ENCODE results near the gene CDH18.
"Not testable (repeated sequence)": the region's sequence is repeated elsewhere in the genome, so short reads cannot be mapped to it uniquely, and the experiment has no call there.

The CDH18 gene

DNA sequence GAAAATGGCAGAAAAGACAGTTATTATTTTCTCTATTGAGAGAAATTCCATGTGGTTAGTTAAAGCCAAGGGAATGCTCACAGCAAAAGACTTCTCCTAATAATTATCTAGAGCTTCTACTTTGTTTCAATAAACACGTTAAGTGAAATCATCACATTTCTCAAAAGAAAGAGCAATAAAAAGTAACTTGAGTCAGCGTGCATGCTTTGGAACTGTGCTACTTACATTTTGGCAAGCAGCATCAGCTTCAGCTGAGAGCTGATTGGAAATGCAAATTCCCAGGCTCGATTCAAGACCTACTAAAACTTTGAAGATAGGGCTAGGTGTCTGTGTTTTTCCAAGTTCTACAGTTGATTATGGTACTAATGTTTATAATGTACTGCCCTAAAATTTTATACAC lies 132.1 kb downstream of the CDH18 start:
- no peak for DNase-seq

GRCh38 chr5:19855453-19855852 lies 132.5 kb downstream of the CDH18 start:
- DNase-seq: no peak

- no peak for DNase-seq
These were observed 133.0 kb downstream of the CDH18 start for GRCh38 chr5:19855031-19855430.

DNA sequence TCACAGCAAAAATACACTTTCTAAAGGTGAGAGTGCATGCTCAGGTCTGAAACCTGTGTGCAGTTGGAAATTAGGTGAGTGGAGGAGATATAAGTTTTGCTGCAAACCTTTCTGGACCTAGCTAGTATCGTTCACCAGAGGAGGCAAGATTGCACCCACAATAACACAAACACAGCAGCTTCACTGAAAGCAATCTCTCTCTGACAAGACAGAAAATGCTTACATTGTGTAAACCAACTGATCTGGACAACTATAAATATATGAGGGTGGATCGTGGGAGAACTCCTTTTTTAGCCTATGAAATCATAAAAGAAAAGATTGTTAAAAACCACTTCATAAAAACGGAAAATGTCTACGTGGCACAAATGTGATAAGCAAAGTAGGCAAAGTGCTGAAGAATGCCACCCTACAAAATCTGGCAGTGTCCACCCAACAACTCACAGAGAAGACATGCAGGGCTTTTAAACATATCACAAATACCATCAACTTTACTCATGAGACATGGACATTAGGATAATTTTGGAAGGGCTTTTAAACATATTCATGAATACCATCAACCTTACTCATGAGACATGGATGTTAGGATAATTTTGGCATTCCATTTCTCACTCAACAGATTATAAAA lies 134.3 kb downstream of the CDH18 start:
- DNase-seq: no peak

DNA sequence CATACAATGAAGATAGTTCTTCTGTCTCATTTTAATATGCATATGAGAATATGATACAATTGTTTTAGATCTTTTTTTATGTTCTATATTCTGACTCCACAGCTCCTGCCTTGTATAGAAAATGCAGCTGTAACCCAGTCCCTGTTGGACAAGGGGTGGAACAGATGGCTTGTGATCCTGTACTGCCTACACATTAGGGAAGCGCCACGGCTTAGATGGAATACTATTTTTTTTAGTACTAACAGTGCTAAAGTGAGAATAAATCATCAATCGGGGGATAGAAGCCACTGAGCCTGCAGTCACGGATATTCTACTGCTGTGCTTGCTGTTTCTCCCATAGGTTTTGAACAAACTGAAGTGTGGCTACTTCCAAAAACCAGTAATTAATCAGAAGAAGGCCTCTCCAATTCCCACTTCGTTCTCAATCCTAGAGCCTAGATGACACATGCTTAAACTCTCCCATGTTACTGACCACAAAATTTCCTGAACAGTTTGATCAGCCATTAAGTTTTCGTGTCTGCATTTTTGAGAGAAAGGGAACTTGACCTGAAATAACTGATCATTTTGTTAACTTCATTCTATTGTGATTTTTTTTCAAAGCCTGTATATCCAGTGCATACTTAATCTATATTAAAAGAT lies 150.3 kb downstream of the CDH18 start:
- DNase-seq: no peak

DNA sequence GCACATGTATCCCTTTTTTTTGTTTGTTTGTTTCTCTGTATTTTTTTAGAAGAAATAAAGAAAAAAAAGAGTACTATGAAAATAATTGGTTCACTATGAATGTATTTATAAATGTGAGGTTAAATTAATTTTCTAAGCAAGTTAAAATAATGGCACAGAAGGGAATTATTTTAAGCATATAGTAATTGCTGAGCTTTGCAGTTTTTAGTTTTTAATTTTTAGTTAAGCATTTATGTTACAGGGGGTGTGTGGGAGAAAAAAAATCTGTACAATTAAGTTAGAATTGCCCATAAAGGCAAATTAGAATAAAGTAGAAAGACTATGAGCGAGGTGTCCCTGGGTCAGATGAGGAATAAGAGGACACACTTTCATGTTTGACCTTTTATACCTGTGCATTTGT lies 152.6 kb downstream of the CDH18 start:
- no peak for DNase-seq

DNA sequence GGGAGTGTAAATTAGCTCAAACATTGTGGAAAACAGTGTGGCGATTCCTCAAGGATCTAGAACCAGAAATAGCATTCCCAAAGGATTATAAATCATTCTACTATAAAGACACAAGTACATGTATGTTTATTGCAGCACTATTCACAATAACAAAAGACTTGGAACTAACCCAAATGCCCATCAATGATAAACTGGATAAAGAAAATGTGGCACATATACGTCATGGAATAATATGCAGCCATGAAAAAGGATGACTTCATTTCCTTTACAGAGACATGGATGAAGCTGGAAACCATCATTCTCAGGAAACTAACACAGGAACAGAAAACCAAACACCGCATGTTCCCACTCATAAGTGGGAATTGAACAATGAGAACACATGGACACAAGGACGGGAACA lies 175.3 kb downstream of the CDH18 start:
- DNase-seq: not testable (repeated sequence)

DNA sequence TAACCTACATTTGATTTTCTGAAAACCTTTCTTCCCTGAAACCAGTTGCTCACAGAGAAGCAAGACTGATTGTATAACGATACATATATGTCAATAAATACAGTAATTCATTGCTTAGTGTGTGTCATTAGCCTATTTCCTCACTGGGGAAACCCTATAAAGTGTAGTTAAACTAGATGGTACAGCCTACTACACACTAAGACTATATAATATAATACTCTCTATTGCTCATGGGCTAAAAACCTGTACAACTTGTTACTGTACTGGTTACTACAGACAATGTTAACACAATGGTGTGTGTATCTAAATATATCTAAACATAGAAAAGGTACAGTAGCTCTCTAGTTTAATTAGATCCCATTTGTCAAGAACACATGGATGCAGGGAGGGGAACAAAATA lies 181.2 kb downstream of the CDH18 start:
- DNase-seq: no peak

- DNase-seq: no peak
These were observed 185.3 kb downstream of the CDH18 start for GRCh38 chr5:19802686-19803085.

DNA sequence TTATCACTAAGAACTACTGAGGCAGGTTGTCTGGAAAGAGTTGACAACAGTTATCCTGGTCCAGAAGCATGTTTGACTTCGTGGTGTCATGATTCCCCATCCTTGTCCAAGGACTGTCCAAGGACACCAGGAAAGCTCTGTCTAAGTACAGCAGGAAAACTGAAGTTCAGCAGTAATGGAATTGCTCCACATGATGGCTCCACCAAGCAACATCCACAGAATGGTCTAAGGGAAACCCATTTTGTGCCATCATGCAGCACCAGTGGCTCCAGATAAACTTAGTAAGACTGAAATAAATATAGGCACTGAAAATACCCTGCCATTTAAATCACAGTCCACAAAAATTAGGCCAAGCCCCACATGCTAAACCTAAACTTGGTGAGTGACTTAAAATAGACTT lies 192.8 kb downstream of the CDH18 start:
- DNase-seq: no peak

DNA sequence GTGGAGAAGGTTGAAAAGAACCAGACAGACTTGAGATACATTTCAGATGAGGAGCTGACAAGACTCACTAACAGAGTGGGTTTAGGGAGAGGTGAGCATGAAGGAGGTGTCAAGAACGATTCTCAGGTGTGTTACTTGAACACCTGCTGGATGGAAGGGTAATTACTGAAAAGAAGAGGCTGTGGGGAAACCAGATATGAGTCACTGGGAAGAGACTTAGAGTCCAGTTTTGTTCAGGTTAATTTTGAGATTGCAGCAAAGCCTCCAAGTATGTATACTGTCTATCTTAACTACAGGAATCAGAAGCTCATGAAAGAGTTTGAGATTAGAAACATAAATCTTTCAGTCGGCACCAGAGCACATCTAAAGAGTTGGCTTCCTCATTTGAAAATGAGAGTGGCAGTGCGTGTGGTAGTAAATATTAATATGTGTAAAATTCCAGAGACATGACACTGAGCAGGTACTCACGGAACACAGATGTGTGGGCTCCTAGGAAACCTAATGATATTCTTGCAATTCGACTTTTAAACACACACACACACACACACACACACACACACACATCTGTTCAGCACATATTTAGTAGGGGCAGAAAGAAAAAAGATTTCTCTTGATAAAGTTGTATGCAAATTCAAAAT lies 197.1 kb downstream of the CDH18 start:
- no peak for DNase-seq

DNA sequence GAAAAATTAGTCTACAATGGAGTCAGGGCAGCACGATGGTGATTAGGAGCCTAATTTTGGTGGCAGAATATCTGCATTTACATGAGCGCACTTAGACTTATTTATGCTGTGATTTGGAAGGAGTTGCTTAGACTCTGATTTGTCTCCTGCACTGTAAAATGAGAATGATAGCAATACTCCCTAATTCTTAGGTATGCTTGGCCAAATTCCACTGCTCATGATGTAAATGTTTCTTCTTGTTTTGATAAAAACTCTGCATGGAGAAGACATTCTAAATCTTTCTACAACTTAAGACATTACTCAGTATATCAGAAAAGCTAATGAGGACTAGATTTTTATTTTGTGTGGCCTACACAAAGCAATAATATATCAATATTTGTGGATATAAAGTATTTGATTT lies 205.4 kb downstream of the CDH18 start:
- DNase-seq: no peak

DNA sequence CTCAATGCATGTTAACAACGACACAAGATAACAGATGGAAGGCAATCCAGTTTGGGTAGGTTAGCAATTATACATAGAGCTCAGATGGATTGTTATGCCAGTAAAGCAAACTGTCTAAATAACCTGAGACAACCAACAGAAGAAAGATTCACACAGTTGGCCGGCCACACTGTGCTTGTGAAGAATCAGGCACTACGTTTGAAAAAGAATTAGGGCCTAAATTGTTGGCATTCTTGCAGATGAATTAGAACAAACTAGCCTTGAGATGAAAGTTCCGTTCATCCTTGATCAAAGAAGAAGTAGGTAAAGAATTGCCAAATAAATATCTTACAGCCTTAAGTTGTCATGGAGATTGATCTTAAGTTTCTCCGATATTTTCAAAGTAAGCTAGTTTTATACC lies 210.6 kb downstream of the CDH18 start:
- no peak for DNase-seq

GRCh38 chr5:19776886-19777285 lies 211.1 kb downstream of the CDH18 start:
- not testable (repeated sequence) for DNase-seq

GRCh38 chr5:19771174-19771835 lies 216.7 kb downstream of the CDH18 start:
- no peak for DNase-seq

DNA sequence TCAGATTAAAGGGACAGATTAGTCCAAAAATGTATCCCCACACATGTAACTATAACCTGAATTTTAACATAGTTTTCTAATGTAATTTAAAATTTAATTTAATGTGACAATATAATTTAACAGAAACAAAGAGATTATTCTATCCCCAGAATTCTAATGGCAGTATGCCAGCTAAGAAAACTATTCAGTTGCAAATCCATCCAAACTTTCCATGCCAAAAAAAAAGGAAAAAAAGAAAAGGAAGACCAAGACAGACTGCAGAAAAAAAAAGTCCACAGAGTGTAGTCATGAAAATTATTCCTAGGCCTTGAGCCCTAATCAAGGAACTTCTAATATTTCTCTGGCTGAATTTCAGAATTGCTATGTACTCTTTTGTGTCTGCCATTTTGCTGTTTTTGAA lies 217.6 kb downstream of the CDH18 start:
- DNase-seq: no peak

- no peak for DNase-seq
These were observed 220.0 kb downstream of the CDH18 start for GRCh38 chr5:19767987-19768386.

DNA sequence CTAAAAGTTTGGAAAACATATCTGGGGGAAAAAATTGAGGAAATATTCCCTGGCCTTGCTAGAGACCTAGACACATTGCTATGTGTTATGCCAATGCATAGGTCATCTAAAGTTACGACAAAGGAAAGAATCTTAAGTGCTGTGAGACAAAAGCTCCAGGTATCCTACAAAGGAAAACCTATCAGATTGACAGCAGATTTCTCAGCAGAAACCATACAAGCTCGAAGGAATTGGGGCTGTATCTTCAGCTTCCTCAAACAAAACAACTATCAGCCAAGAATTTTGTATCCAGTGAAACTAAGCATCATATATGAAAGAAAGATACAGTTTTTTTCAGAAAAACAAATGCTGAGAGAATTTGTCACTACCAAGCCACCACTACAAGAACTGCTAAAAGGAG lies 234.4 kb downstream of the CDH18 start:
- DNase-seq: no peak

- DNase-seq: no peak
These were observed 236.7 kb downstream of the CDH18 start for GRCh38 chr5:19751326-19751725.

DNA sequence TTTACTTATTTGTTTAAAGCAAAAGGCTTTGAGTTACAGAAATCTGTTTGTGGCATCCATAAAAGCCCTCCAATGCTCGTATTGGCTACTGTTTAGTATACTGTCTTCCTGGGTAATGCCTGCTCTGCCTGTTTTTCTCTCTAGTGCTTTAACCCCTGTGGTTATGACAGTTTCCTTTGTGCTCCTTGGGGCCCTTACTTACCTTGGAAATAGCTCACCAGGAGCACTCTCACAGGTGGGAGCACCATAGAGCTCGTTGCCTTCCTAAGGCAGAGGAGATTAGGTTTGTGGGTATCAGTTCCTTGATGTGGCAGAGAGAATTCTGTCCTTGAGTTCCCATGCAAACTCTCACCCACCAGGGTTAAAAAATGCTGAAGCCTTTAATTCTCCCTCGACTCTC lies 242.8 kb downstream of the CDH18 start:
- DNase-seq: no peak

- DNase-seq: no peak
These were observed 248.3 kb downstream of the CDH18 start for GRCh38 chr5:19739671-19740070.

DNA sequence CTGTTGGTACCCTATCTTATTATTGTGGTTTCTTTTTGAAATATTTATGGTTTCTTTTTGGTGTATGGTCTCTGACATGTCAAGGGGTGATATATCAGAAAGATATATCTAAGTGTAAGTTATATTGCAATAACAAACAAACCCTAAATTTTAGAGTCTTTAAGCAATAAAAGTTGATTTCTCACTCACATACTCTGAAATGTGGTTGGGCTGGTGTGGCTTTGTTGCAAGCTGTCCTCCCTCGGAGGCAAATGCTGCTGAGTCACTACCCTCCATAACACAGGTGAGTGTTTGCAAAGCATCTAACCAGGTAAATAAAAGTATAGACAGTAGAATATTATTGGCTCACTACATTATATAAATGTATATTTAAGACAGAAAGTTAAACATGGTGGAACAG lies 253.2 kb downstream of the CDH18 start:
- DNase-seq: no peak

- DNase-seq: no peak
These were observed 254.1 kb downstream of the CDH18 start for GRCh38 chr5:19733612-19734495.

All from activated T-cell treated with anti-CD3 and anti-CD28 coated beads, Interleukin-2, amount 50 U/mL, for 48 hours (primary cell).